ENCODE measurements around the gene ZNF81.
A peak's percentile ranks its signal among the peaks of the same experiment; 100 is the strongest.
"Not testable (repeated sequence)": the region's sequence is repeated elsewhere in the genome, so short reads cannot be mapped to it uniquely, and the experiment has no call there.

The ZNF81 gene

DNA sequence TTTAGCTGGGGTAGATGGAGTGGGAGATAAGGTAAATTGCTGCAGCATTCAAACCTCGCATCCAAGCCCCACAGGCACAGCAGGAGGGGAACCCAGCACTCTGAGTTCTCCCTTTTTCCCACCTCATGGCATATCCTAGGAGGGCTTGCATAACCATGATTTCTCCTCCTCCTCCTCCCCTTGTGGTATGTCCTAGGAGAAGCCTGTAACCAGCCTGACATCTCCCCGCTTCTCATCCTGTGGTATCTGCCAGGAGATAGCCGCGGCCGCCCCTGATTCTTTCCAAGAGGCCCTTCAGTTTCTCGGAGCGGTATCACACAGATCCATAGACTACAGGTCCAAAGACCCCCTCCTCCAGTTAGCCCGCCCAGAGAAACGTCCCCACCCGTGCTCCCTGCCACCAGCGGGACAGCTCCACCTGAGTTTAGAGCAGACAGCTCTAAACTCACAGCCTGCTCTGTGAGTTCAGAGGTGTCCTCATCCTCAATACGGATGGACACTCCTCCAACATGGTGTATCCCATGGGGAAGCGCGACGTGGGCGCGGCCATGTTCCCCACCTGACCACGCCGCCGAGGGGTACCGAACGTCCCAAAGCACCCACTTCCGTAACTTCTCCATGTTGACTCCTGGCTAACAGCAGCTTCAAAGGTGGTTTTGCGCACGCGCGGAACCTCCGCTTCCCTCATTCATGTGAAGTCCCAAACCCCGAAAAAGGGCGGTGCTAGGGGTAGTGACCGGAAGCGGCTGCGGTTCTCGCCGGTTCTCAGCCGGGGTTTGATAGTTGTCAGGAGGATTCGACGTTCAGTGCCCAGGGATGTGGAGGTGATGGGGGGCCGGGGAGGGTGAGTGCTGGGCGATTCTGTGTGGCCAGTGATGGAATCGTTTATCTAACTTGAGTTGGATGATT is at the start of gene ZNF81:
Gene ZNF81 (plus strand): TSS at position 739 of the 909 bp plus-strand sequence. CDS start 9,366 bp downstream, outside the sequence.
- peak; percentile 93 for DNase-seq

DNA sequence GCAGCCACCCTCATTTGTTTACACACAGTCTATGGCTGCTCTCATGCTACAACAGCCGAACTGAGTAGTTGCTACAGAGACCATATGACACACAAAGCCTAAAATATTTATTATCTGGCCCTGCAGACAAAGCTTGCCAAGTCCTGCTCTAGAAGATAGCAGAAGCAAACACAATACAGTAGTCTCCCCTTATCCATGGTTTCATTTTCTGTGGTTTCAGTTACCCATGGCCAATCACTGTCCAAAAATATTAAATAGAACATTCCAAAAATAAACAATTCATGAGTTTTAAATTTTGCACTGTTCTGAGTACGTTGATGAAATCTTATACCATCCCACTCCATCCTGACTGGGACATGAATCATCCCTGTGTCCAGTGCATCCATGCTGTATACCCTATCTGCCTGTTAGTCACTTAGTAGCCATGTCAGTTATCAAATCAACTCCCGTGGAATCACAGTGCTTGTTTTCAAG is 40.2 kb upstream of the ZNF81 start:
- peak; percentile 8 for DNase-seq

DNA sequence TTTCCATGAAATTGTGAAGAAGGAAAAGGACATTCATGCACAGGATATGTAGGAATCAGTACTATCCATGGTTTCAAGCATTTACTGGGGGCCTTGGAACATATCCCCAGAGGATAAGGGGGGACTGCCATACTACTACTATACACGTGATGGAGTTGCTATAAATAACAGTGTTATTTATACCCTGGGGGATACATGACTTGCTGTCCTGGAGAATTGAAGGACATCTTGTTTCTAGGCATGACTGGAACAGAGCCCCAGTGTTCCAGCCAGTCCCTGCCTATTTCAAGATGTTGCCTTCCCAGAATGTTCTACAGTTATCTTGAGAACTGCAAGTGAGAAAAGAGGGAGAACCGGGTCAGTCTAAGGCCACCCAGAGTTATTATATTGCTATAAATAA is 39.6 kb upstream of the ZNF81 start:
- no peak for DNase-seq

DNA sequence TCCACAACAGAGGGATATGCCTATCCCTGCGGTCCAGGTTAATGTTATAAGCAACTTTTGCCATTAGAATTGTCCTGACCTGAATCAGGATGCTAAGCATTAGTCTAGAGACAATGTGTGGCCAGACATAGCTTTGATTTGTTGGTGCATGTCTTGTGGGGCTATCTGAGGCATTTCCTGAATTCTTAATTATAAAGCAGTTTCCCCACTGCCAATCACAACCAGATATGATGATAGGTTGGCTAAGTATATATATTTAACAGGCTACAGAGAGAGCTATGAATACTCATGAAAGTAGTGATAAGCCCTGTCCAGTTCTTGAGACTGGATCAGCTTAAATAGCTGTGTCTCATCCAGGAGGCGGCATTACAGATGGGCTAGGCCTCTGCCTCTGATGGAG is 37.8 kb upstream of the ZNF81 start:
- DNase-seq, result no peak

DNA sequence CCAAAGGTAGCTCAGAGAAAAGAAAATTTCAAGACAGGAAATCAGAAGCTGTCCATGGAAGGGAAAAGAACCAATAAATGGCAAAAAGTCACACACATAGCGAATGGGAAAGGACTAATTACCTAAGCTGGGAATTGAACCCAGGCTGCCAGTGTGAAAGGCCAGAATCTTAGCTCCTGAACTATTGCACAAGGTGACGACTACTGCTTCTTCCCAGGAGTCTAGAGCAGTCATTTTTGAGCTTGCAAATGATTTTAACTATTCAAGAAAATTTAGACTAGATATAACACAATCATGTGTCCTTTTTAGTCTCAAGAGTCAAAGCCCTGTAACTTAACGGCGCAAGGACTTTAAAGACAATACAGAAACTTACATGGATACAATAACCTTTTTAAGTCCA is 34.1 kb upstream of the ZNF81 start:
- no peak for DNase-seq

DNA sequence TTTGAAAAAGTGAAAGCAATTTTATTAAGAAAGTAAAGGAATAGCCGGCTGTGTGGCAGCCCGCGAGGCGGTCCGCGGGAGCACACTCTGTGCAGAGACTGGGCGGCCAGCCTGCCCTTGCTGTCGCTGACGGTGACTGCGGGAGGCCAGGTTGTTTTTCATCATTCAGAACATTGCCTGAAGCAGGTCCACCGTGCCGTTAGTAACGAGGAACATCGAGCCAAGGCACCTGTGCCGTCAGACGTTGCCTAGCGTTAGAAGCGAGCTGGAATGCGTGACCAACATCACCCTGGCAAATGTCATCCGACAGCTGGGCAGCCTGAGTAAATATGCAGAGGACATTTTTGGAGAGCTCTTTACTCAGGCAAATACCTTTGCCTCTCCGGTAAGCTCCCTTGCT is 33.6 kb upstream of the ZNF81 start:
- DNase-seq, result not testable (repeated sequence)

DNA sequence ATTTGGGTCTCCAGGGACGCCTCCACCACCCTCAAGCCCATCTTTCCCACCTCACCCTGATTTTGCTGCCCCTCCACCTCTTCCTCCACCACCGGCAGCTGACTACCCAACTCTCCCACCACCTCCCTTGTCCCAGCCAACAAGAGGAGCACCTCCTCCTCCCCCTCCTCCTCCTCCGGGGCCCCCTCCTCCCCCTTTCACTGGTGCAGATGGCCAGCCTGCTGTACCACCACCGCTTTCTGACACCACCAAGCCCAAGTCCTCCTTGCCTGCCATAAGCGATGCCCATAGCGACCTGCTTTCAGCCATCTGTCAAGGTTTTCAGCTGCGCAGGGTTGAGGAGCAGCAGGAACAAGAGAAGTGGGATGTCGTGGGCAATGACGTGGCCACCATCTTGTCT is 32.4 kb upstream of the ZNF81 start:
- no peak for DNase-seq

DNA sequence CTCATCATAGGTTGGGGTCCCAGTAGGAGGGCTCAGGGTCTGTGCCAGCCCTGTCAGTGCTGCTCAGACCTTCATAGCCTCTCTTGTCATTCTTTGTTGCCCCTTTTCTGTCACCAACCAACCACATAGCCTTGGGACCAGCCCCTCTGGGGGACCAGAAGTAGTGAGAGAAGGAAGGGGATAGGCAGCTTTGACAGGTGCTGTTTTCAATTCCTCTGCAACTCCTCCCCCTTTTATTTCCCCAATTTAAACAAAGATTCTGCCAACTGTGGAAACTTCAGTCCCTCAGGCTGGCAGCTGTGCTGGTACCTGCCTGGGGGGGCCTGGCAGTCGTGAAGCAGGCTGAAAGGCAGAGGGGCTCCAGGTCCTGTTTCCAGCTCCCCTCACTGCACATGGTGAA is 30.9 kb upstream of the ZNF81 start:
- not testable (repeated sequence) for DNase-seq

DNA sequence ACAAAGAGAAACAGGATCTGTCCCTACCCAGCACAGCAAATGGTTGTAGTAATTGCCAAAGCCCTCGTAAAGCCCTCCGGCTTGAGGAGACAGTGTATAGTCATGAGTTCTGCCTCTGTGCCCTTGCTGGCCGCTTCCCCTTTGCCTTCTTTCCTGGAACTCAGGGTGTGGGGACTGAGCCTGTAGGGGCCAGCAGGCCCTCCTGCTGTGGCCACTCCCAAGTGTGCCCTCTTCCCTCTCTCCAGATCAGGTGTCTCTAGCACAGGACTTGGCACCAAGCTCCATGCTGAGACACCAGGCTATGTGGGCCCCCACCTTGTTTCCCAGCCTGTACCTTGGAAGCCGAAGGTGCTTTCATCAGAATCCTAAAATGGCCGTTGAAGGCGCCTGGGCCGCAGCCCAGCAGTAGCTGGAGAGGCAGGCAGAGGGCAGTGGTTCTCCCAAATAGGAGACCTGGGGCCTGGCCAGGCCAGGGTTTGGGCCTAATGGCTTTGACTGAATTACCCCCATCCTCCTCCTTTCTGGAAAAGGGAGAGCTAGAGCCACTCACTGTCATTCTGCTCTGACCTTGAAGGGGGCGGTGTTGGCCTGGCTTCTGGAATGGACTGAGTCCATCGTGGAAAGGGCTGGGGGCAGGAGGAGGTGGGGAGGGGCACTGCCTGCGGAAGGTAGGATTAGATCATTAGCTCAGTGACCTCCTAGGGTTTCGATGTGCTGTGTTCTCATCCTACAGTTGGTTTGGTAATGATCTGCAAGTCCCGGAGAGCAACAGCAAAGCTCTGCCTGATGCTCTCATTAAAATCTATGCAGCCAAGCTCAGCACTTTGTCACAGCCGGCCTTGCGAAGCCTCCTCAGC is 30.1 kb upstream of the ZNF81 start:
- DNase-seq, result not testable (repeated sequence)

DNA sequence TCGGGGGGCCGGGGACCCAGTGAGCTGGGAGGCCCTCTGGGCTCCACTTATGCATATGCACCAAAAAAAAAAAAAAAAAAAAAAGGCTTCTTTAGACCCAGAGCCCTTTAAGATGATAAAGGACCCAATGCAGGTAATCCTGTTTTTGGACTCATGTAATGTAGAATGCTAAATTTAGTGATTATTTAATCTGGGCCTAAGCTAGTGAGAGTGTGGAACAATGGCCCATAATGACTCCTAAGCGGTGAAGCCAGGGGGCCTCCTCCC is 29.5 kb upstream of the ZNF81 start:
- DNase-seq, result not testable (repeated sequence)

DNA sequence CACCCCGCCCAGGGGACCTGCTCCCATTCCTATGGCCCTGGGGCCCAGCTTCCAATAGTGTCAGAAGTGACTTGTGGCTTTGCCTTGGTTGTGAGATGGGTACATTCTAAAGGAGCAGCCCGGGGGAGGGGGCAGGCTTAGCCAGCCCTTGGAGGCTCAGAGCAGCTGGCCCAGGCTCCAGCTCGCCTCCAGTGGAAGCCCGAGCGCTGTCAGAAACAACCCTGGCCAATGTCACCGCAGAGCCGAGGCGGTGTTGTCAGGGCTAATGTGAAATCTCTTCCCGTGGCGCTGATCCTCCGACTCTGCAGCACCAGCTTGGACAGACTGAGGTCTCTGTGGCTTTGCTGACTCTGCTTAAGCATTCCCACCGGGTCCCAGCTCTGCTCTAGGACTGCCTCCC is 29.2 kb upstream of the ZNF81 start:
- no peak for DNase-seq

DNA sequence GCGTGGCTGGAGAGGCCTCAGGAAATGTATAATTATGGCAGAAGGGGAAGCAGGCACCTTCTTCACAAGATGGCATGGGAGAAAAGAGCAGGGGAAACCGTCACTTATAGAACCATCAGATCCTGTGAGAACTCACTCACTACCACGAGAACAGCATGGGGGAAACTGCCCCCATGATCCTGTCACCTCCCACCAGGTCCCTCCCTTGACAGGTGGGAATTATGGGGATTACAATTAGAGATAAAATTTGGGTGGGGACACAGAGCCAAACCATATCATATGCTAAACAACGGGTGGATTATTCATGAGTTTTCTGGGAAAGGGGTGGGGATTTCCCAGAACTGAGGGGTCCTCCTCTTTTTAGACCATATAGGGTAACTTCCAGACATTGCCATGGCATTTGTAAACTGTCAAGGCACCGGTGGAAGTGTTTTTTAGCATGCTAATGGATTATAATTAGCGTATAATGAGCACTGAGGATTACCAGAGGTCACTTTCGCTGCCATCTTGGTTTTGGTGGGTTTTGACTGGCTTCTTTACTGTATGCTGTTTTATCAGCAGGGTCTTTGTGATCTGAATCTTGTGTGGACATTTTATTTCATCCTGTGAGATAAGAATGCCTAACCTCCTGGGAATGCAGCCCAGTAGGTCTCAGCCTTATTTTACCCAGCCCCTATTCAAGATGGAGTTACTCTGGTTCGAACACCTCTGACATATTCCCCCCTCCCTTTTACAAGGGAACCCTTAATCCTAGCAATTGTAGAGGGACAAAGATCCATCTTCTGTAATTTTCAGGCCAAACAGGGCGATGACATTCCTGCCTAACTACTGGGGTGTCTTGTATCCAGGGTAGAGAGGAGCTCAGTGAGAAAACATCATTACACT is 27.6 kb upstream of the ZNF81 start:
- no peak for DNase-seq

DNA sequence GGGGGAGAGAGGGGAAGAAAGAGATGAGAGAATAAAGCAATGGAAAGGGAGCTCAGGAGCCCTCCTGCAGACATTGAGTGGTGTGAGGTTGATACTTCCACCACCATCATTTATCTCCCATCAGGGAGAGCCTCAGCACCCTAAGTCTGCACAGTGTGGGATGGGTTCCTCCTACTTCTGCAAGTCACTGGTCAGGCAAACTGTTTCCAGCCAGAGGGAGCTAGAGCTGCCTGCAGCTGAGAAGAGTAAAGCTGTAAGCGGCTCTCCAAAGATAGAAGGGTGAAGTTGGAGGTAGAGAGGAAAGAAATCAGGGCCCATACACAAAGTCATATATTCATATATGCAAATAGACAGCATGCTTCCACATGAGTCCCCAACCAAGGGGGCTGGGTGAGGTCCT is 21.9 kb upstream of the ZNF81 start:
- no peak for DNase-seq

DNA sequence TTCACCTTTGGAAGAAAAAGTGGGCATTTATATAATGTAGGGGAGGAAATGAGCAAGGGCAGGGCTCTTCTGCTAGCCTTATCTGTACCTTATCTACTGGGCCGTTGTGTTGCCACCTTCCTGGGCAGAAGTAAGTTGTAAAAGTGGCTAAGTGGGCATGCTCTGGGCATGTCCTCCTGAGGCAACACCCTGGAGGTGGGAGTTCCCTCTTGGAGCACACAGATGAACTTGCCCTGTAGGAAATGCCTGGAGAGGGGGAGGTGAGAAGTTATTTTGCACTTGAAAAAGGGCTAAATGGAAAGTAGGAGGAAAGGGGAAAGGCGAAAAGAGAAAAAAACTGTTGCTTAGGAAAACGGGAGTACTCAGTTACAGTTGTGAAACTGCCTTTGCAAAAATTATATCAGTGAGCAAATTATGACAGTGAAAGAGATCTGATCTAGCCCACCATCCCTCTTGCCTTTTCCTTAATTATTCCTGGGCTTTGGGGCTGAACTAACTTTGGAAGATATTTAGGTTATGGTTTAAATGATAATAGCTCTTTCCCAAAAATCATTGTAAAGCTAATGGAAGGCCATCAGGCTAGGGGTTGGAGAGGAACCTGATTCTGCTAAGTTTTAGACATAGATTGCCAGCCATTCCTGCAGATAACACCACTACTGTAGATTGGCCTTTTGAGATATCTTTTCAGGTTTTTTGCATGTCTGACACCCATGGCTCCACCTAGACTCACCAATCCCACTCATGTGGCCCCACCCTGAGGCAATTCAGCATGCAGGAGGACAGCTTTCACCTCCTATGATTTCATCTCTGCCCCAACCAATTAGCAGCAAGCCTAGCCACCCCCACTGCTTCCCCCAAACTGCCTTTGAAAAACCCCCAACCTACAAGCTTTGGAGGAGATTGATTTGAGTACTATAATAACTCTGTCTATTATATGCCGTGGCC is 20.5 kb upstream of the ZNF81 start:
- peak; percentile 4 for DNase-seq

DNA sequence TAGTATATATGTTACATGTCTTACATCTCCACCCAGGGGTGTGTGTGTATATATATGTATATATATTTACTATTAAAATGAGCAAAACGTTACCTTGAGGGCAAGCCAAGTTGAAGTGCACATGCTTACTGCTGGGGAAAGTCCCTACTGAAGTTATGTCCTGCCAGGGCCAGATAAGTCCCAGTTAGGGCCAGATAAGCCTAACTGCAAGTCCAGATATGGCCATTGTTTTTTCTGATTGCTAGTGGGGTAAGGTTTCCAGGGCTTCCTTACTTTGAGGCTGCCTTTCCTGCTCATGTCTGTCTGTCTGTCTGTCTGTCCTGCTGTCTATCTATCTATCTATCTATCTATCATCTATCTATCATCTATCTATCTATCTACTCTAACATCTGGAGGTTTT is 19.3 kb upstream of the ZNF81 start:
- DNase-seq, result no peak

DNA sequence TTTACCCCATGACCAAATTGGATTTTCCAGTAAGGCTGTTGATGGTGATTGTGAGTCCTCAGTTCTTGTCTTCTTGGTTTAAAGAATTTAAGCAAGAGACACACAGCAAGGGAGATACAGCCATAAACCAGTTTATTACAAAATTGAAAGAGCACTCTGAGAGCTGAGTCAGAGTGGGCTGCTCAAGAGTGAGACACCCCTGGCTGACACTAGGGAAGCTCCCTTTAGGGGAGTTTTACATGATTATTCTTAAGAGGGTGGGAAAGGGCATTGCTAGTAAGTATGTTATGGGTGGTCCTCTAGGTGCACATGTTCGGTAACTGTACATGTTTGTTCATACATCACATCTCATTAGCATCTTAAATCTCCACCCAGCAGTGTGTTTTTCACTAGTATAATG is 18.8 kb upstream of the ZNF81 start:
- DNase-seq, result no peak

DNA sequence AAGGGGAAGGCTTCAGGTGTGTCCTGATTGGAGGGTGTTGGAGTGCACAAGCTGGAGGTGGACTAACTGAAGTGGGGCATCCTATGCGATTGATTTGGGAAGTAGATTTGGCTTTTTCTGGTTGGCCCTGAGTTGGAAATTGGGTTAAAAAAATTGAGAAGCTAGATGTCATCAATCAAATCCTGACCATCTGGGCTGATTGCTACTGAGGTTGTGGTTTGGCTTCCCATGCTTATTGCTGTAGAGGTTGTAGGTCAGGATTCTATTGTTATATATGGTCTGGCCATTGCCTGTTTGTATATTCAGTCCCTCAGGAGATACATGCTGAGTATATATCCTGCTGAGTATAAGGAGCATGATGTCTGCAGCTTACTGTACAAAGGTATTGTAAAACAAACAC is 7.7 kb upstream of the ZNF81 start:
- no peak for DNase-seq

DNA sequence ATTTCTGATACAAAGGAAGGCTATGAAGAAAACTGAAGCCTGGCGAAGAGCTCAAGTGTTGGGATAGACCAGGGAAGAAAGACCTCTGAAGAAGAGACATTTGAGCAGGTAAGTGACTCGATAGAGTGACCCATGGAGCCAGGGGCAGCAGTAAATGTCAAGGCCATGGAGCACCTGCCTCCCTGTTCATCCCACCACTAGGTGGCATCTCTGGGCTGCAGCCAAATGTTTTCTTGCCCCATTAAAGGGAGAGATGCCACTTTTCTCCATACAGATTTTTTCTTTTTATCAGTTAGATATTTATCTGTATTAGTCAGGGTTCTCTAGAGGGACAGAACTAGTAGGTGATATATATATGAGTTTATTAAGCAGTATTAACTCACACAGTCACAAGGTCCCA is 4.9 kb upstream of the ZNF81 start:
- DNase-seq, result peak; percentile 32

DNA sequence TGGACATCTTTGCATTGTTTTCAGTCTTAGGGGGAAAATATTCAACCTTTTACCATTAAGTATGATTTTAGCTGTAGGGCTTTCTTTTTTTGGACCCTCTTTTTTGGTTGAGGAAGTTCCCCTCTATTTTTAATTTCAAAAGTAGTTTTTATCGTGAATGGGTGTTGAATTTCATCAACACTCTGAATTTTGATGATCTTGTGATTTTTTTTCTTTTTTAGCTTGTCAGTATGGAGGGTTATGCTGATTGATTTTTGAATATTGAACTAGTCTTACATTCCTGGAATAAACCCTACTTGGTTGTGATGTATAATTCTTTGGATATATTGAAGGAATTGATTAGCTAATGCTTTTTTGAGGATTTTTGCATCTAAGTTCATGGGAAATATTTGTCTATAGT is 1.7 kb downstream of the ZNF81 start:
- DNase-seq, result no peak

DNA sequence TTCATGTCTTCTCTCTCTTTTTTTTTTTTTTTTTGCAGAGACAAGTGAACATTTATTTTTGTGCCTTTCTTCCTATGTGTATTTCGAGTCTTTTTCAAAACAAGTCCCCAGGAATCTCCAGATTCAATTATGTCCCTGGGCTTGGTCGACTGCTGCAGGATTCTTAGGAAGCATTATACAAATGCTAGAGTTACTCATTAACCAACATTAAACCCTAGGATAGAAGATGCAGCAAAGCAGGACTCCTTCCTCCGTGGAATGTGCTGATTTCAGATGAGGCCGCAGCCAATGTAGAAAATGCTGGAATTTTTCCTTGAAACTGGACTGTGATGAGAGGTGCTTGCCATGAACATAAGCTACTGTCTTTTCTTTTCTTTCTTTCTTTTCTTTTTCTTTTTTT is 3.4 kb downstream of the ZNF81 start:
- peak; percentile 12 for DNase-seq

DNA sequence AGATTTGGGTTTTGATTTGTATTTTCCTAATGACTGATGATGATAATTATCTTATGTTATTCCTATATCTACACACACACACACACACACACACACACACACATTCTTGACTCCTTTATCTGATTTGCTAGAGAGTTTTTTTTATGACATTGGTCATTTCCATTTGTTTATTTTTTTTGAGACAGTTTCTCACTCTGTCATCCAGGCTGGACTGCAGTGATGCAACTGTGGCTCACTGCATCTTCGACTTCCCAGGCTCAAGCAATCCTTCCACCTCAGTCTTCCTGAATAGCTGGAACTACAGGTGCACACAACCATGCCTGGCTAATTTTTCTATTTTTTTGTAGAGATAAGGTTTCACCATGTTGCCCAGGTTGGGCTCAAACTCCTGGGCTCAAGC is 6.7 kb downstream of the ZNF81 start:
- no peak for DNase-seq

DNA sequence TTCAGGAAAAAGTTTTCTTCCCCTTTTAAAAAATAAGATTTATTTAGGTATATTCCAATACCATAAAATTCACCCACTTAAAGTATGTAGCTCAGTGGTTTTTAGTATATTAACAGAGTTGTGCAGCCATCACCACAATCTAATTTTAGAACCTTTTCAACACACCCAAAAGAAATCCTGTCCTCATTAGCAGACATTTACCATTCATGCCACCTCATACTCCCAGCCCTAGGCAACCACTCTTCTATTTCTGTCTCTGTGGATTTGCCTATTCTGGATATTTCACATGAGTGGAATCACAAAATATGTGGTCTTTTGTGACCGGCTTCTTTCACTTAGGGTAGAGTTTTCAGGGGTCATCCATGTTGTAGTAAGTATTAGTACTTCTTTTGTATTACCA is 7.4 kb downstream of the ZNF81 start:
- no peak for DNase-seq
